ENCODE data around the gene OGFRL1.

Gene OGFRL1

DNA sequence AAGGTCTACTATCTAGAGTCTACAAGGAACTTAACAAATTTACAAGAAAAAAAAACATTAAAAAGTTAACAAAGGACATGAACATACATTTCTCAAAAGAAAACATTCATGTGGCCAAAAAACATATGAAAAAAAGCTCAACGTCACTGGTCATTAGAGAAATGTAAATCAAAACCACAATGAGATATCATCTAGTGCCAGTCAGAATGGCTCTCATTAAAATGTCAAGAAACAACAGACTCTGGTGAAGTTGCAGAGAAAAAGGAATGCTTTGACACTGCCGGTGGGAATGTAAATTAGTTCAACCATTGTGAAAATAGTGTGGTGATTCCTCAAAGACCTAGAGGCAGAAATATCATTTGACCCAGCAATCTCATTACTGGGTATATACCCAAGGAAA, 48.3 kb downstream of the OGFRL1 start:
- DNase-seq = no peak

GRCh38 chr6:71338540-71339316, 50.1 kb downstream of the OGFRL1 start:
- DNase-seq = no peak

- DNase-seq = no peak
These were observed 54.2 kb downstream of the OGFRL1 start for GRCh38 chr6:71342772-71343171.

- no peak for DNase-seq
These were observed 57.1 kb downstream of the OGFRL1 start for GRCh38 chr6:71345476-71346333.

DNA sequence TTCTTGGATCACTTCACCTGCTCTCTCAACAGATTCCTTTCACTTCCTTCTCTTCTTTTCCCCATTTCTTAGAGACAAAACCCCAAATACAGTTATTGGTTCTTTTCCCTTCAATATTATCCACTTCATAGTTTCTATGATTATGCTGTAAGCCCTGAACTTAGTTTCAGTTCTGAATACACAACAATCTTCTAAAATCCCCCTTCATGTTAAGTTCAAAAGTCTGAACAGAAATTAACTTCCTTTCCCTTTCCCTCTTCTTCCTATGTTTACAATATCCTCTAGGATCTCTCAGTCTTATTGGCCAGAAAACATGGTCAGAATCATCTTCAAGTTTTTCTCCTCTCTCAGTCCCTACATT, 57.7 kb downstream of the OGFRL1 start:
- no peak for DNase-seq

- no peak for DNase-seq
These were observed 58.5 kb downstream of the OGFRL1 start for GRCh38 chr6:71347119-71347518.

DNA sequence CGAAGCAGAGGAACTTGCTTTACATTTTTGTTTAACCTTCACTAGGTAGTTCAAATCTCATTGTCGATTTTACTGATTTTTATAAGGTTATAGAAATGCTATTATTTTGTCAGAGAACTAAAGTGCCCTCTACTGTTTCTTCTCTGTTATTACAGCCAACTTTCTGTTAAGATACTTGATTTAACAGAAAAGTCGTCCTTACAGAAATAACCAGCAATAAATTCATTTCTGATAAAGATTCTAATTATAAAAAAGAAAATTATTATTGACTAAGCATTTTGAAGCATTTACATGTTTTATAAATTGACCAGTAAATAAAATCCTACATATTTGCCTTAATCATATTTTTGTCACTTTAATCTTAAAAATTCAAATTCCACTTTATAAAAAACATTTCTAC, 60.8 kb downstream of the OGFRL1 start:
- DNase-seq = peak; percentile 48

GRCh38 chr6:71349976-71350615, 61.5 kb downstream of the OGFRL1 start:
- DNase-seq = peak; percentile 67

- DNase-seq = no peak
These were observed 62.6 kb downstream of the OGFRL1 start for GRCh38 chr6:71351190-71351589.
